Measurements from ENCODE around the gene MEOX1. TPM values are rescaled to one million over a fixed set of nuclear protein-coding genes. Genes with fewer than 3 reads are reported as not detected.

MEOX1 gene
- total and polyA plus RNA-seq, 2 of the 8 experiments (the other 6 are each of a cell fraction or from before 2014, with no cell fraction given): not detected

- Histone ChIP-seq H3K79me1 (ENCODE audit: low read depth, low read length) (no peaks in the 10 kb centered on the region), H3K4me2 (ENCODE audit: insufficient read depth in 1 of 2, low read depth in 2 of 2, low read length in 2 of 2) (no peak overlapping the region), H4K5ac (ENCODE audit: insufficient read length, low read depth, low read length) (no peak overlapping the region), H3K18ac (ENCODE audit: extremely low read depth, low read length) (no peak overlapping the region), H3K36me3 (ENCODE audit: control insufficient read depth in 2 of 4, insufficient read depth in 4 of 4, low read length in 3 of 4) (no peaks in the 10 kb centered on the region), H3K9ac (replicated peaks in 1 of 4; ENCODE audit: extremely low read depth in 1 of 4, low read depth in 3 of 4, low read length in 3 of 4) (no peak overlapping the region), H3K4me3 (ENCODE audit: extremely low read depth in 1 of 4, insufficient read depth in 2 of 4, low read depth in 3 of 4, low read length in 4 of 4) (no peak overlapping the region), H3K79me2 (ENCODE audit: control insufficient read depth in 1 of 2, insufficient read depth in 2 of 2, low read length in 2 of 2) (no peaks in the 10 kb centered on the region), H4K20me1 (replicated peaks in 1 of 2; ENCODE audit: control insufficient read depth in 1 of 2, insufficient read depth in 2 of 2, low read length in 2 of 2) (no peaks in the 10 kb centered on the region), H2BK12ac (ENCODE audit: low read depth, low read length) (no peak overlapping the region), H2AK5ac (ENCODE audit: low read depth, low read length) (no peak overlapping the region), H4K91ac (replicated peaks; ENCODE audit: insufficient read length, low read length) (no peak overlapping the region), H3K27me3 (replicated peaks in 1 of 4; ENCODE audit: control insufficient read depth in 3 of 4, extremely low read depth in 1 of 4, insufficient read depth in 3 of 4, low read length in 3 of 4) (no peaks in the 10 kb centered on the region), H3K14ac (ENCODE audit: insufficient read length) (no peak overlapping the region), H2BK5ac (ENCODE audit: low read depth, low read length) (no peak overlapping the region), H2BK15ac (ENCODE audit: low read length) (no peak overlapping the region), H2AFZ (ENCODE audit: low read length) (no peak overlapping the region), H3K27ac (ENCODE audit: low read depth, low read length) (no peak overlapping the region), H3K56ac (replicated peaks; ENCODE audit: insufficient read length, low read depth, low read length) (peak overlapping the region; percentile 11), H3K23me2 (ENCODE audit: low read depth, low read length) (no peaks in the 10 kb centered on the region; the same call in 1 of the 2 replicates), H3K4ac (replicated peaks; ENCODE audit: insufficient read length, low read depth, low read length) (no peak overlapping the region), H2BK120ac (replicated peaks; ENCODE audit: low read depth, low read length) (no peak overlapping the region), H4K8ac (ENCODE audit: extremely low read depth, insufficient read depth, low read length) (no peak overlapping the region), H3K9me3 (ENCODE audit: insufficient read depth in 2 of 2, low read depth in 1 of 2, low read length in 1 of 2) (peaks cover 0 to 4% of the 10 kb centered on the region in 2 experiments; a peak in 1 of 4 replicates), H2BK20ac (ENCODE audit: low read length) (no peak overlapping the region), H3K23ac (ENCODE audit: insufficient read length) (no peak overlapping the region), H3K4me1 (replicated peaks in 1 of 4; ENCODE audit: control insufficient read depth in 3 of 4, insufficient read depth in 4 of 4, low read length in 3 of 4) (no peaks in the 10 kb centered on the region)
- FAIRE-seq (no peak), DNase-seq (ENCODE audit: low read depth in 1 of 2, low spot score in 2 of 2) (no peak)
- CTCF ChIA-PET (ENCODE audit: partially characterized antibody): interaction anchor here (1.3 kb wide), 1 partner anchor 30 kb away, joined by 3 read pairs; no protein-coding TSS in a partner anchor
- WGBS, 2 experiments (ENCODE audit: extremely low coverage in 1 of 2, insufficient coverage in 1 of 2, insufficient read length in 1 of 2, insufficient replicate concordance in 2 of 2, low coverage in 1 of 2, low lambda C conversion rate in 2 of 2, missing lambda C conversion rate in 1 of 2): 78% methylated on average over 1 of the region's 1 CpG; no CpG with 5 or more reads in 1 of the 2 experiments
- POLR2A ChIA-PET (ENCODE audit: partially characterized antibody): interaction anchor here (1.2 kb wide), 1 partner anchor 19 kb away, joined by 4 read pairs; no protein-coding TSS in a partner anchor
- no peak for TF ChIP-seq CREB1 (IDR thresholded peaks at IDR 0.05)
- TF ChIP-seq HDAC2 (IDR thresholded peaks at IDR 0.05; ENCODE audit: borderline replicate concordance in 1 of 2, low read depth in 2 of 2, low read length in 2 of 2): no peak
- TF ChIP-seq, protein P1, sequence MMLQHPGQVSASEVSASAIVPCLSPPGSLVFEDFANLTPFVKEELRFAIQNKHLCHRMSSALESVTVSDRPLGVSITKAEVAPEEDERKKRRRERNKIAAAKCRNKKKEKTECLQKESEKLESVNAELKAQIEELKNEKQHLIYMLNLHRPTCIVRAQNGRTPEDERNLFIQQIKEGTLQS (IDR thresholded peaks at IDR 0.05; ENCODE audit: insufficient read depth, low read depth, low read length): no peak
- TF ChIP-seq BRCA1 (IDR thresholded peaks at IDR 0.05; ENCODE audit: low read depth, low read length): no peak
- no peak for TF ChIP-seq FOSL1 (IDR thresholded peaks at IDR 0.05; ENCODE audit: insufficient read depth, low read depth, low read length)
- no peak for TF ChIP-seq TAF7 (optimal IDR thresholded peaks at IDR 0.05; ENCODE audit: borderline replicate concordance, low read depth, low read length)
- TF ChIP-seq RXRA (IDR thresholded peaks at IDR 0.05; ENCODE audit: insufficient read depth, low read depth, low read length): no peak
- no peak for TF ChIP-seq E2F6 (IDR thresholded peaks at IDR 0.05)
- TF ChIP-seq SIN3A (conservative IDR thresholded peaks at IDR 0.05 in 1 of 2, IDR thresholded peaks at IDR 0.05 in 1 of 2; ENCODE audit: low read depth in 1 of 2, low read length in 2 of 2): no peak
Measured at GRCh38 chr17:43616029-43616351, 45.7 kb downstream of the MEOX1 start.
